Mesendoderm (in vitro differentiated cells): ENCODE measurements around the gene IL7R. TPM values are rescaled to one million over a fixed set of nuclear protein-coding genes. Genes with fewer than 3 reads are reported as not detected.

ENCODE experiments used
- DNase-seq: peaks from one replicate; pipeline ENCODE4 v3.0.0; 2013
- H2AK5ac ChIP-seq: 2 replicates; pipeline ENCODE4 v1.6.1; 2013; ENCODE audit warnings: low read length, inconsistent platforms
- H2BK120ac ChIP-seq: 2 replicates; pipeline ENCODE4 v1.6.1; 2013; ENCODE audit warnings: low read depth, mild to moderate bottlenecking, low read length, moderate library complexity, mixed read lengths
- H2BK15ac ChIP-seq: replicated peaks from 2 replicates; pipeline ENCODE4 v1.6.1; 2013; ENCODE audit warnings: low read depth, mild to moderate bottlenecking, moderate library complexity
- H2BK5ac ChIP-seq: 2 replicates; pipeline ENCODE4 v1.6.1; 2013; ENCODE audit warnings: low read length, inconsistent platforms
- H3K18ac ChIP-seq: 2 replicates; pipeline ENCODE4 v1.6.1; 2013; ENCODE audit warnings: mild to moderate bottlenecking, low read length, mixed read lengths
- H3K23ac ChIP-seq: one replicate; pipeline ENCODE4 v1.6.1; 2013; ENCODE audit warnings: low read length
- H3K27ac ChIP-seq: 2 replicates; pipeline ENCODE4 v1.5.1; 2013; ENCODE audit warnings: low read depth, mild to moderate bottlenecking, inconsistent platforms, low read length, moderate library complexity
- H3K27me3 ChIP-seq: 2 replicates; pipeline ENCODE4 v1.6.1; 2013; ENCODE audit warnings: low read length, control low read depth, mild to moderate bottlenecking, inconsistent platforms; ENCODE audit not compliant: insufficient read depth, poor library complexity
- H3K36me3 ChIP-seq: 2 replicates; pipeline ENCODE4 v1.6.1; 2013; ENCODE audit warnings: low read length, inconsistent platforms; ENCODE audit not compliant: control insufficient read depth, insufficient read depth
- H3K4ac ChIP-seq: one replicate; pipeline ENCODE4 v1.6.1; 2013; ENCODE audit warnings: low read depth, mild to moderate bottlenecking, low read length, moderate library complexity
- H3K4me1 ChIP-seq: 2 replicates; pipeline ENCODE4 v1.6.1; 2013; ENCODE audit warnings: low read depth, low read length, inconsistent platforms; ENCODE audit not compliant: control insufficient read depth
- H3K4me2 ChIP-seq: 2 replicates; pipeline ENCODE4 v1.6.1; 2013; ENCODE audit warnings: low read length
- H3K4me3 ChIP-seq: 2 replicates; pipeline ENCODE4 v1.5.1; 2013; ENCODE audit warnings: mild to moderate bottlenecking, low read length
- H3K56ac ChIP-seq: one replicate; pipeline ENCODE4 v1.6.1; 2013; ENCODE audit warnings: low read length
- H3K79me1 ChIP-seq: 2 replicates; pipeline ENCODE4 v1.6.1; 2013; ENCODE audit warnings: low read length, inconsistent platforms
- H3K79me2 ChIP-seq: 2 replicates; pipeline ENCODE4 v1.6.1; 2013; ENCODE audit warnings: mild to moderate bottlenecking, low read length; ENCODE audit not compliant: control insufficient read depth, insufficient read depth
- H3K9ac ChIP-seq: 2 replicates; pipeline ENCODE4 v1.6.1; 2013; ENCODE audit warnings: low read length, inconsistent platforms
- H4K5ac ChIP-seq: one replicate; pipeline ENCODE4 v1.6.1; 2013; ENCODE audit warnings: low read length
- H4K8ac ChIP-seq: one replicate; pipeline ENCODE4 v1.6.1; 2013; ENCODE audit warnings: low read depth, mild to moderate bottlenecking, control low read depth, low read length, moderate library complexity
- WGBS: extraction: QIAGEN DNeasy Blood & Tissue Kit; methylation state at CpG from one replicate; pipeline ENCODE4 v1.1.7; 2013; ENCODE audit warnings: low lambda C conversion rate, missing lambda C conversion rate; ENCODE audit not compliant: insufficient coverage; ENCODE audit errors: extremely low coverage; 5-methylcytosine and 5-hydroxymethylcytosine counted together
- small RNA-seq: library from polyadenylated mRNA; stranded (forward); fragments of <200 nt; extraction: miRNeasy Mini kit (QIAGEN cat#:217004); gene quantifications from one replicate; pipeline ENCODE3, GENCODE V24; 2013; ENCODE audit not compliant: insufficient read depth

Gene IL7R

DNA sequence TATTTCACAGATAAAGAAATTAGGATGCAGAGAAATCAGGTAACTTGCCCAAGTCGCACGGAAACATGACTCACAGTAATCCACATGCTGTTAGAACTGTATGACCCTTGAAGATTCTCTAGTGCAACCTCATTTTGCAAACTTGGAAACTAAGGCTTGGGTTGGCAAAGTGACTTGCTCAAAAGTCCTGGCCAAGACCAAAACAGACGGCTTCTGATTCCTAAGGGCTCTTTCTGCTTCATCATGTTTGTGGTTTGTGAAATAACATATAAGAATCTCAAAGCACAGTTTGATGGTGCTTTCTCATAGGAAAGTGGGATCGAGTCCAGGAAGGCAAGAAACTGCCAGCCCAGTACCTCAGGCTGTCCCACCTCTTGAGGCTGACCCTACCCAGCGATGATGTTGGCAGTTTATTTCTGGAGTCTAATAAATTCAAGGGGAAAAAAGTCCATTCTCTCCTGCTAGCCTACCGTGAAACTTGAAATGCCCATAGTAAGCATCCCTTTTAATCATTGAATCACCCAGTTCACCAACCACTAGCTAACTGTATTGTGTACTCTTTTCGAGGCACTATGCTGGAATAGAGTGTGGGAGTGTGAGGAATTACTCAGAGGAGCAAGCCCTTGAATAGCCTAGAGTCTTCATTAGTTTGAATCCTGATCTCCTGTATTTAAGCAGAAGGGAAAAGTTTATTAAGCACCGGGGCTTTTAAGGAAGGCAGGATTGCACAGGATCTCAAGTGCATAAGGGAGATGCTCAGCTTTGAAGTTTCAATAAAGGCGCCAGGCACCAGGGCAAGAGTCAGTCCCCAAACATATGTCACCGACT is 67.6 kb downstream of the IL7R start:
- H3K4ac ChIP-seq: no peak overlapping the region
- H2BK15ac ChIP-seq: no peak overlapping the region
- no peak overlapping the region for H2BK120ac ChIP-seq
- H3K4me2 ChIP-seq: no peak overlapping the region
- no peak overlapping the region for H4K5ac ChIP-seq
- H3K4me3 ChIP-seq: no peak overlapping the region
- WGBS: no CpG with 5 or more reads among the region's 10 CpGs
- H4K8ac ChIP-seq: no peak overlapping the region
- H3K9ac ChIP-seq: no peak overlapping the region
- no peak for DNase-seq
- H3K36me3 ChIP-seq: no peaks in the 10 kb centered on the region
- no peak overlapping the region for H3K56ac ChIP-seq
- H3K79me1 ChIP-seq: no peaks in the 10 kb centered on the region
- no peaks in the 10 kb centered on the region for H3K4me1 ChIP-seq
- H3K18ac ChIP-seq: no peak overlapping the region
- no peak overlapping the region for H3K27ac ChIP-seq
- no peak overlapping the region for H3K23ac ChIP-seq
- no peak overlapping the region for H2BK5ac ChIP-seq
- H2AK5ac ChIP-seq: no peak overlapping the region
- no peaks in the 10 kb centered on the region for H3K79me2 ChIP-seq
- H3K27me3 ChIP-seq: peaks cover 5% of the 10 kb centered on the region

DNA sequence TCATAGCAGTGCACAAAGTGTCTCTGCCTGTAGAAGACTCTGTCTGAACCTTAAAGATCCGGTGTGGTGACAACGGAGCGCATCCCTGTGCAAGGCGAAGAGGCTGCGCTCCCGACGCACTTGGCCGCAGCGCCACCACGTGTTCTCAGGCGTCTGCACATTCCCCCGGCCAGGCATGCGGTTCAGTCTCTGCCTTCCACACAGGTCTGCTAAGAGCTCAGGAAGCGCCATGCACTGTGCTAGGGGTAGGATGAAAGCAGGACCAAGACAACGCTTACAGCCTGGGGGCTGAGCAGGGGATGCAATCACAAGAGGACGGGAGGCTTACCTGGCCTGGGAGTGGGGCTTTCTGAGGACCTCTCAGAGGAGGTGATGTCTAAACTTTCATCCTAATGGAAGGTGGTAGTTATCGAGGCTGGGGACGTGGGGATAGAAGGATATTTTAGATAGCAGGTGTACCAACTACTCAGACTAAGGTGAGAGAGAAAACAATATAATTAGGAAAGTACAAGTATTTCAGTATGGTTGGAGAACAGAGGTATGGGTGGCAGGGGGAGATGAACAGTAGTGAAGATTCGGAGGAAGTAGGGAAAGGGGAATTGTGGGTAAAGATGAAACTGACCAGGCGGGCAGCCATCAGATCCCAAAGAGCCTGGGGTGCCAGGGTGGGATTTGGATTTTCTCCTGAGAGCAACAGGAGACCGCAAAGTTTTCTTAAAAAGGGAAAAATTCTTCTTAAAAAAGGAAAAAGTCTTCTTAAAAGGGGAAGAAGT is 68.4 kb downstream of the IL7R start:
- H3K9ac ChIP-seq: no peak overlapping the region
- H2BK120ac ChIP-seq: no peak overlapping the region
- H4K5ac ChIP-seq: no peak overlapping the region
- no peak overlapping the region for H2AK5ac ChIP-seq
- H3K18ac ChIP-seq: no peak overlapping the region
- no peaks in the 10 kb centered on the region for H3K79me2 ChIP-seq
- no peak overlapping the region for H3K4ac ChIP-seq
- H2BK15ac ChIP-seq: no peak overlapping the region
- H3K56ac ChIP-seq: peak overlapping the region; percentile 34
- no peak overlapping the region for H3K4me2 ChIP-seq
- H3K36me3 ChIP-seq: no peaks in the 10 kb centered on the region
- no peak overlapping the region for H3K4me3 ChIP-seq
- H3K27me3 ChIP-seq: peaks cover 5% of the 10 kb centered on the region
- no peak overlapping the region for H3K23ac ChIP-seq
- H4K8ac ChIP-seq: no peak overlapping the region
- peak; percentile 78 for DNase-seq
- H3K27ac ChIP-seq: no peak overlapping the region
- 100% methylated on average over 1 of the region's 21 CpGs for WGBS
- H3K79me1 ChIP-seq: no peaks in the 10 kb centered on the region
- no peaks in the 10 kb centered on the region for H3K4me1 ChIP-seq
- no peak overlapping the region for H2BK5ac ChIP-seq

DNA sequence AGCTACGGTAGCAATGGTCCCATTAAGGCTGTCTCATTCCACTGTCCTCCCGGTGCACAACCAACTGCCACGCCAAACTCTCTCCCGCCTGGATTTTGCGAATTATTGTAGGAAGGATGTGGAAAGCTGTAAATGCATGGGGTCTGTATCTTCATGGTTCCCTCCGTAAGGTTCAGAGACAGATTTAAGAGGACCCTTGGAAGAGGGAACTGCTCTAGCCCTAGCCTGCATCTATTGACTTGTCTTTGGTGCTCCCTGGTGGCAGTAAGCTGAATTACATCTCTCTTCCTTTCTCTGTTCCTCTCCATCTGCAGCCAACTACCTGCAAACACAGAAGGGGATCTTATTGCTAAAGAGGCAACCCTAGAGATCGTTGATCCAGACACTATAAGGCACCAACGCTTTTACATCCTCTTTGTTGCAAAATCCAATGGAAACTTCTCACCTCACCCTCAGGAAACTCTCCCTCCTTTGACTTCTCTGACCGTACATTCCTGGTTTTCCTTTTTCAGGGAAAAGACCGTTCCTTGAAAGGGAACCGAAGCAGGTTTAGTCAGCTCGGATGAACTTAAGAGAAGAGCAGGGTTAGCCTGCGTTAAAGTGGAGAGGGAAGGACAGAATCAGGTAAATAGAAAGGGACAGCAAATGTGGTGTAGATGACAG is 69.8 kb downstream of the IL7R start:
- no peak overlapping the region for H3K23ac ChIP-seq
- no peaks in the 10 kb centered on the region for H3K4me1 ChIP-seq
- no peak overlapping the region for H3K4me2 ChIP-seq
- H3K79me2 ChIP-seq: no peaks in the 10 kb centered on the region
- no peaks in the 10 kb centered on the region for H3K36me3 ChIP-seq
- H4K5ac ChIP-seq: no peak overlapping the region
- peaks cover 5% of the 10 kb centered on the region for H3K27me3 ChIP-seq
- no peak overlapping the region for H3K27ac ChIP-seq
- WGBS: no CpG with 5 or more reads among the region's 13 CpGs
- H3K4me3 ChIP-seq: no peak overlapping the region
- no peak overlapping the region for H2BK5ac ChIP-seq
- H3K18ac ChIP-seq: no peak overlapping the region
- peak overlapping the region; percentile 56 for H3K56ac ChIP-seq
- no peak overlapping the region for H3K4ac ChIP-seq
- H3K79me1 ChIP-seq: no peaks in the 10 kb centered on the region
- no peak overlapping the region for H2BK120ac ChIP-seq
- H4K8ac ChIP-seq: no peak overlapping the region
- H3K9ac ChIP-seq: no peak overlapping the region
- no peak overlapping the region for H2AK5ac ChIP-seq
- peak; percentile 73 for DNase-seq
- H2BK15ac ChIP-seq: no peak overlapping the region

Small RNA genes lying within 50 kb of the gene (small RNA-seq; reads per million reads assigned to genes)
- gene AC112204.1: not detected
